CD4-positive, alpha-beta T cell treated with Interferon alpha-2 for 1 hour (primary cell): ENCODE results near the gene SIL1.
"Not testable (repeated sequence)": the region's sequence is repeated elsewhere in the genome, so short reads cannot be mapped to it uniquely, and the experiment has no call there.

Experiments used
- DNase-seq, 2 donors: peaks; one replicate each; pipeline ENCODE4 v3.0.0-alpha.2; 2020 to 2022

The SIL1 gene

GRCh38 chr5:139019211-139019610 is 179.0 kb downstream of the SIL1 start:
- DNase-seq = no peak

- DNase-seq = no peak
Measured at GRCh38 chr5:139017624-139018023, 180.5 kb downstream of the SIL1 start.

DNA sequence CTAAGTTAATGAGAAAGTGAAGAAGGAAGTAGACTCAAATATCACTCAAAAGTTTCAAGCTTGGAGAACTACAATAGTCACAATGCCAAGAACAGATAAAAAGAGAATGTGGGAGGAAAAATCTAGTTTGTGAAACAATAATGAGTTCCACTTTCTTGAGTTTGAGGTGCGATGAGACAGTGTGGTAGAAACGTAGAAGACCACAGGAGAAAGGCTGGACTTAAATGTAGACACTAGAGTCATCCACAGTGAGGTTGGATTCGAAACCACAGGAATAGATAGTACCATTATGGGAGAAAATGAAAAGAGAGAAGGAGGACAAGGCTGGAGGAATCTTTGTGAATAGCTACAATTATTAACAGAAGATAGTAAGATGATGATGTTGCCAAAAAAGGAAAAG is 182.0 kb downstream of the SIL1 start:
- DNase-seq = no peak

DNA sequence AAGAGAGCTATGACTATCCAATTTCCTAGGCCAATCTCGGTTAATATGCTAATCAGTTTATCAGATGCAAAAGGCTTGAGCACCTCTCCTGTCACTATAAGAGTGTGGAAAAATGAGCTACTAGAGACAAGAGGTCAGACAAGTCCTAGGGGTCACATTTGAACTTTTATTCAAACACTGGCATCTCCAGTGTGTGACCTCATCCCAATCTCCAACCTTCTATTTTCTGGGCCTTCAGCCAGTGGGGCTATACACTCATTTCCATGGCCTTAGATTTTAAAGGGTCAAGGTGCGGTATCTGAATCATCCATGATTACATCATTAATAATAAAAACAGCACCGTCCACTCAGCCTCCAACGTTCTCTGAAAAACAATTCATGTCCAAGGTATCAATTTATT is 183.4 kb downstream of the SIL1 start:
- DNase-seq = no peak

- DNase-seq = no peak
Measured at GRCh38 chr5:139012176-139012575, 186.0 kb downstream of the SIL1 start.

- not testable (repeated sequence) for DNase-seq
Measured at GRCh38 chr5:139011156-139011555, 187.0 kb downstream of the SIL1 start.

DNA sequence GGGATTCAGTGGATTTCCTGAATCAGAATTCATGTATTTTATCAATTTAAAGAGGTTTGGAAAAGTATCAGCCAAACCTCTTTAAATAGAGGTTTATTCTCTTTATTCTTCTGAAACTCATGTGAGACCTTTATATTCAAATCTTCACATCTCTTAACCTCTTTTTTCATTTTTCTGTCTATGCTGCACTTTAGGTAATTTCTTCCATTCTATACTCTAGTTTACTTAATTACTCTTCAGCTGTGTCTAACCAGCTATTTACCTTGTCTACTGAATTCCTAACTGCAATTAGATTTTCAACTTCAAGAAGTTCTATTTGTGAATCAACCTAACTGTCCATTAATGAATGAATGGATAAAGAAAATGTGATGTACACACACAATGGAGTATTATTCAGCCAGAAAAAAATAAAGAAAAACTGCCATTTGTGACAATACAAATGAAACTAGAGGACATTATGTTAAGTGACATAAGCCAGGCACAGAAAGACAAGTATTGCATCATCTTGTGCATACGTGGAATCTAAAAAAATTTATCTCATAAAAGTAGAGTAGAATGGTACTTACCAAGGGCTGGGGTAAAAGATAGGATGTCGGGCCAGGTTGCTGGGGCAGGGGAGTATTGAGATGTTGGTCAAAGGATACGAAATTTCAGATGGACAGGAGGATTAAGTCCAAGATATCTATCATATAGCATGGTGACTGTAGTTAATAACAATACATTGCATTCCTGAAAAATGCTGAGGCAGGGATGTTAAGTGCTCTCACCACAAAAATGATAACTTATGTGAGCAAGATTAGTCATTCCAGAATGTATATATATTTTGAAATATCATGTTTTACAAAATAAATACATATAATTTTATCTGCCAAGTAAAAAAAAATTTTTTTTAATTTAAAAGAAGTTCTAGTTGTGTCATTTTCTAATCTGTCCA is 193.5 kb downstream of the SIL1 start:
- no peak for DNase-seq

- no peak for DNase-seq
Measured at GRCh38 chr5:138999674-139000073, 198.5 kb downstream of the SIL1 start.

- no peak for DNase-seq
Measured at GRCh38 chr5:138998521-138998920, 199.6 kb downstream of the SIL1 start.

DNA sequence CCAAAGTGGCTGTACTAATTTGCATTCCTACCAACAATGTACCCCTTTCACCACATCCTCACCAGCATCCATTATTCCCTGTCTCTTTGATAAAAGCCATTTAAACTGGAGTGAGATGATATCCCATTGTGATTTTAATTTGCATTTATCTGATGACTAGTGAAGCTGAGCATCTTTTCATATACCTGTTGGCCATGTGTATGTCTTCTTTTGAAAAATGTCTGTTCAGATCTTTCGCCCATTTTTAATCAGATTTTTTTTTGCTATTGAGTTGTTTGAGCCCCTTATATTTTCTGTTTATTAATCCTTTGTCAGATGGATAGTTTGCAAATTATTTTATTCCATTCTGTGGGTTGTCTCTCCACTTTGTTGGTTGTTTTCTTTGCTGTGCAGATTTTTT is 202.0 kb downstream of the SIL1 start:
- DNase-seq = no peak

- no peak for DNase-seq
Measured at GRCh38 chr5:138990986-138991590, 207.1 kb downstream of the SIL1 start.

DNA sequence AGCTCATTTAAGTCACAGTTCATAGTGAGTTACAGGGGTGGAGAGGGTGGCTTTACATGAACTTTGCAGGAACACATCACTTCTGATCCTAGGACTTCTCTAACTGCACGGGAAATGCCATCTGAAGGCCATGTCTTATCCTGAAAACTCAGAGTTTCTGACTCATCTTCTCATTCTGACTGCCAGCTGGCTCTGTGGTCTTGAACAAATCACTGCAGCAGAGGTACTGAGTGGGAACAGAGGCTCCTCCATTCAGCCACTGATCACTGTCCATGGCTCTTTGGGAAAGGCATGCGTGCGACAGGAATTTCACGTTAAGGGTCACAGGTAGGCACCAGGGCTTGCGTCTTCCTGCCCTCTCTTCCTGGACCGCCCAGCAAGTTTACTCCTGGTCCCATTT is 208.4 kb downstream of the SIL1 start:
- no peak for DNase-seq

DNA sequence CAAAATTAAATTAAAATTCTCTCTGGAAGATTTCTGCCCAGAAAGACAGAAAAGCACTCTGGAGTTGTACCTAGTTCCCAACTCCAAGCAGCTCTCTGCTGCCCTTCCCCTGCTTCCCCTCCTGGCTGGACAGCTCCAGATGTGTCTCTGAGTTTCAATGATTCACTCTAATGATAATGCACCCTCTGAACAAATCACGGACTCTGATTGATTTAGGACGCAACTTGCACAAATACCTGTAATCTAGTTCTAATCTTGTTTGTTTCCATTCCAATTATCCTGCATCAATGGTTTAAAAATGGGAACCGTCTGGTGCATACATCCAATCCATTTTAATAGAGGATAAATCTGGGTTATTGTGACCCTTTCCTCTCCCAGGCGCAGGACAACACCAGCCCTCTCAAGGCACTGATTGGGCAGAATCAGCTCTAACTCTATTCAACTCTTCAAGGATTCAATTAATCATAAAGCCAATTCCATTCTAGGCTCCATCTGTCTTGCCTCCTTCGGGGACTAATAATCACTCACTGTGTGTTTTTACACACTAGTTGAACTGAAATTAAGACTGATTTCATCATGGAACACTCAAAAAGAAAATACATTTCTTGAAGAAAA is 211.9 kb downstream of the SIL1 start:
- DNase-seq = no peak

DNA sequence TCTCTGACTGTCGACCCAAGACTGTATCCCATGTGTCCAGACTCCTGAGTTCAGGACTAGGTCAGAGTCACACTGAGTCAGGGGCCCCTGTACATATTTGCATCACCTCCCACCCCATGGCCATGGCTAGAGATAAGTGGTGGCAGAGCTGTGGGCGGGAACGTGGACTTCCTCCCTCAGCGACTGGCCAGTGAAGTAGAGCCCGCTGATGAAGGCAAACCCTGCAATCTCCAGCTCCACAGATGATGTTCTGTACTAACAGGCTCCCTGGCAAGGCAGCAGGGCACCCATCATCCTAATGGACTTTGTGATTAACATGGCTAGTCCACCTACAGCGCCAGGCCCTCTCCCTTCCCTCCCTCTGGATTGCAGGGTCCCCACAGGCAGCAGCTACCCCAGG is 212.5 kb downstream of the SIL1 start:
- DNase-seq = no peak

- no peak for DNase-seq
Measured at GRCh38 chr5:138985256-138985655, 212.9 kb downstream of the SIL1 start.

GRCh38 chr5:138983984-138984383 is 214.2 kb downstream of the SIL1 start:
- no peak for DNase-seq

GRCh38 chr5:138981586-138981985 is 216.6 kb downstream of the SIL1 start:
- peak in 1 of 2 donors; percentile 33 for DNase-seq

- no peak for DNase-seq
Measured at GRCh38 chr5:138981131-138981530, 217.0 kb downstream of the SIL1 start.

- DNase-seq = no peak
Measured at GRCh38 chr5:138980441-138980840, 217.7 kb downstream of the SIL1 start.

DNA sequence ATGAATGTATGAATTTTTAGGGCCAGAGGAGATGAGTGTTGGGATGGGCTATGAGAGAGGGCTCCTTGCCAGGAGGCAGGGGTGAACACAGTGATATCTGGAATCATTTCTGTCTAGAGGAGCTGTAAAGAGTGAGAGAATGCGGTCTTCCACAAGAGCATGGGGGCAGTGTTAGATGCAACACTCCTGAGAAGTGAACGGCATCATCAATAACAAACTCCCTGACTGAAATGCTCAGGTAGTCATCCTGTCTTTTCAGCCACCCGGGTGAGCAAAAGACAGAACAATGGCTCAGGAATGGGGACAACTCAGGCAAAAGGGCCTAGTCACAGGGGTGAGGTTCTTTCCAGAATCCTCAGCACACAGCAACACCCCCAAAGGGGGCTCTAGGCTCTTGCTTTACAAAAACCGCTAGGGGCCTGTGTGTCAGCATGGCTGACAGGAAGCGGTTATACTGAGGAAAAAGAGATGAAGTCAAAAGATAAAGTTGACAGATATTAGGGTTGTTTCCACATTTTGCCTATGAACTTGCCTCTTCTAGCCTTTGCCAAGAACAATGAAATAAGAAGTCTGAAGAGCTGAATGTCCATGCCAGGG is 218.4 kb downstream of the SIL1 start:
- peak in 1 of 2 donors; percentile 28 for DNase-seq

DNA sequence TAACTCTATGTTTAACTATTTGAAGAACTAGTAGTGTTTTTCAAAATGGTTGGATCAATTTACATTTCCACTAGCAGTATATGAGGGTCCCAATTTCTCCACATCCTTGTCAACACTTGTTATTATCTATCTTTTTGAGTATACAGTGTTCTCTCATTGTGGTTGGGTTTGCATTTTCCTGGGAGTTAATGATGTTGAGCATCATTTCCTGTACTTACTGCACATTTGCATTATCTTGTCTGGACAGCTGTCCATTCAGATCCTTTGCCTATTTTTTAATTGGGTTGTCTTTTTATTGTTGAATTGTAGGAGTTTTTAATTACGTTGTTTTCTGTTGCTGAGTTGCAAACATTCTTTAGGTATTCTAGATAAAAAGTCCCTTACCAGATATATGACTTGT is 219.6 kb downstream of the SIL1 start:
- no peak for DNase-seq

DNA sequence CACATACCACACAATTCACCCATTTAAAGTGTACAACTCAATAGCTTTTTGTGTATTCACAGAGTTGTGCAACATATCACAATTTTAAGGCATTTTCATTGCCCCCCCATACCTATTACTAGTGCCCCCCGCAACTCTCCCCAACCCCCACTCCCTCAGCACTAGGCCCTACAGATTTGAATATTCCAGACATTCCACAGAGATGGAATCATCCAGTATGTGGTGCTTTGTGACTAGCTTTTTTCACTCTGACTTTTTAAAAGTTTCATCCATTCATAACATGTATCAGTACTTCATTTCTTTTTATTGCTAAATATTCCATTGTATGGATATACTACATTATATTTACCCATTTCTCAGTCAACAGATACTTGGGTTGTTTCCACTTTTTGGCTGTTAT is 220.1 kb downstream of the SIL1 start:
- no peak for DNase-seq

DNA sequence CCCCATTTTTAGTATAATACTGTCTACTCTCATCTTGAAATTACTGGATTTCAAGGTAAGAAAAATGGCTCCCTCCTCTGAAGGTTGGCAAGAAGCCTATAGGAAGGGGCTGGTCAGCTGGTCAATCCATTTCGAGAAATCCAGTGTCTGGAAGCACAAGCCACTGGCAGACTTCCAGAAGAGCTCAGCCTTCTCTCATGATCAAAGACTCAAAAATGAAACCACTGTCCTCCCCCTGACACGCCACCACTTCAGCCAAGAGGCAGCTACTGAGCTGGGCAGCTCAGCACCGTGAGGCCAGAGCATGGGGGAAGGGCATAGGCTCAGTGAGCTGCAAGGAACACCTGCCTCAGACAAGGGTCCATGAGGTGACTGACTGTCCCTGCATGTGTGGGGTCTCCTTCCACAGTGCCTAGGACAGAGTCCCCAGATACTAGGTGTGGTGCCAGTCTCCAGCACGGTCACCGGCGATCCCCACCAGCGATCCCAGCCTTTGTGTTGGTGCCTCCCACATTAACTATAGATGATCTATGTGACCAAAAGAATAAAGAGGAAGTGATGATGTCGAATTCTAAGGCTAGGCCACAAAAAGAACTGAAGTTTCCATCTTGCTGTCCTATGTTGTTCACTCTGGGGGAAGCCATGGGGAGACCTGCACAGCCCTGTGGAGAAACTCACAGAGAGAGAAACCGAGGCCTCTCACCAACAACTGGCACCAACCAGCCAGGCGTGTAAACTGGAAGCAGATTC is 222.9 kb downstream of the SIL1 start:
- DNase-seq = no peak
